B cell (primary cell): Measurements from ENCODE around the gene CDIPT. TPM values are rescaled to one million over a fixed set of nuclear protein-coding genes. Genes with fewer than 3 reads are reported as not detected.

Source experiments
- ATAC-seq: fragments of 200-7000 bp; cut with Tn5 transposase; one replicate; pipeline ENCODE4 v1.10.0; 2021; ENCODE audit warnings: low read depth, mild to moderate bottlenecking, moderate number of reproducible peaks, moderate library complexity
- CTCF ChIA-PET: fragments of 350-600 bp; sonication (Branson Sonifier 250); formaldehyde crosslinking; loops from one replicate; lab custom pipeline; 2021; ENCODE audit warnings: antibody characterized with exemption, inconsistent platforms; lab: Charles Lee
- POLR2A ChIA-PET: fragments of 350-600 bp; sonication (Branson Sonifier 250); formaldehyde crosslinking; loops from one replicate; lab custom pipeline; 2021; ENCODE audit warnings: antibody characterized with exemption; lab: Charles Lee
- DNase-seq: peaks from one replicate; pipeline ENCODE4 v3.0.0; 2013
- H2AFZ ChIP-seq: 2 replicates; pipeline ENCODE4 v1.6.1; 2012; ENCODE audit warnings: mild to moderate bottlenecking, low read depth, low read length; ENCODE audit not compliant: insufficient read depth, poor library complexity, severe bottlenecking
- H3K27ac ChIP-seq, 2 donors: 1 replicate in 1 of 2; 2 replicates in 1 of 2; pipeline ENCODE4 v1.5.1; 2012 to 2013; ENCODE audit warnings: low read length in 2 of 2, mild to moderate bottlenecking in 2 of 2, moderate library complexity in 1 of 2
- H3K27me3 ChIP-seq, 4 experiments: fragments of 200-600 bp in 1 of 4; sonication (generic) in 1 of 4; replicated peaks in 1 of 4; 1 replicate in 2 of 4; 2 replicates in 2 of 4; pipeline versions ENCODE4 v1.6.1 to v1.7.0; 2013 to 2016; ENCODE audit warnings: low read length in 3 of 4, mild to moderate bottlenecking in 2 of 4, mixed read lengths in 1 of 4, moderate library complexity in 1 of 4; ENCODE audit not compliant: insufficient read depth in 4 of 4, control insufficient read depth in 3 of 4; ENCODE audit errors: control extremely low read depth in 1 of 4
- H3K36me3 ChIP-seq, 2 experiments: replicated peaks in 1 of 2; 1 replicate in 1 of 2; 2 replicates in 1 of 2; pipeline versions ENCODE4 v1.6.1 to v1.7.1; 2013; ENCODE audit warnings: low read length in 1 of 2; ENCODE audit not compliant: insufficient read depth in 2 of 2, control insufficient read depth in 1 of 2; ENCODE audit errors: control extremely low read depth in 1 of 2, extremely low read depth in 1 of 2
- H3K4me1 ChIP-seq, 2 donors: fragments of 200-600 bp in 1 of 2; sonication (generic) in 1 of 2; 1 replicate in 1 of 2; 2 replicates in 1 of 2; pipeline versions ENCODE4 v1.5.1 to v1.6.1; 2013 to 2017; ENCODE audit warnings: low read length in 2 of 2; ENCODE audit not compliant: control insufficient read depth in 2 of 2, insufficient read depth in 2 of 2
- H3K4me2 ChIP-seq: replicated peaks from 2 replicates; pipeline ENCODE3; 2012; ENCODE audit warnings: mild to moderate bottlenecking, low read depth, low read length; ENCODE audit not compliant: poor library complexity, severe bottlenecking
- H3K4me3 ChIP-seq, 5 experiments: fragments of 200-600 bp in 1 of 5; sonication (generic) in 1 of 5; 1 replicate in 3 of 5; 2 replicates in 2 of 5; pipeline versions ENCODE4 v1.5.1 to v1.7.0; 2011 to 2016; ENCODE audit warnings: low read length in 4 of 5, mild to moderate bottlenecking in 4 of 5, low read depth in 2 of 5, control low read depth in 1 of 5, moderate library complexity in 1 of 5; ENCODE audit not compliant: insufficient read depth in 1 of 5; ENCODE audit errors: control extremely low read depth in 1 of 5, extremely low read depth in 1 of 5
- H3K79me2 ChIP-seq: fragments of 200-600 bp; sonication (generic); one replicate; pipeline ENCODE4 v1.6.0; 2016; ENCODE audit warnings: low read length; ENCODE audit not compliant: control insufficient read depth, insufficient read depth
- H3K9ac ChIP-seq: fragments of 200-600 bp; sonication (generic); 2 replicates; pipeline ENCODE4 v1.6.1; 2017; ENCODE audit warnings: mild to moderate bottlenecking, low read length, moderate library complexity
- H3K9me3 ChIP-seq, 3 donors: one replicate each; pipeline versions ENCODE4 v1.6.1 to v1.7.1; 2013; ENCODE audit warnings: low read length in 2 of 3; ENCODE audit not compliant: control insufficient read depth in 2 of 3, insufficient read depth in 1 of 3; ENCODE audit errors: control extremely low read depth in 1 of 3
- H4K20me1 ChIP-seq: 2 replicates; pipeline ENCODE4 v1.6.0; 2012; ENCODE audit warnings: mild to moderate bottlenecking, low read length; ENCODE audit not compliant: insufficient read depth, control insufficient read depth, poor library complexity, severe bottlenecking
- H3K27ac Mint-ChIP-seq: one replicate; pipeline ENCODE4 v1.8.0; 2021; ENCODE audit warnings: mixed read lengths
- H3K27me3 Mint-ChIP-seq: one replicate; pipeline ENCODE4 v1.8.0; 2021; ENCODE audit warnings: mixed read lengths
- H3K4me1 Mint-ChIP-seq: one replicate; pipeline ENCODE4 v1.8.0; 2021; ENCODE audit warnings: mixed read lengths
- H3K4me3 Mint-ChIP-seq: one replicate; pipeline ENCODE4 v1.8.0; 2021; ENCODE audit warnings: mixed read lengths
- H3K9me3 Mint-ChIP-seq: one replicate; pipeline ENCODE4 v1.8.0; 2022; ENCODE audit warnings: mixed read lengths; ENCODE audit not compliant: insufficient read depth
- EZH2 ChIP-seq: IDR thresholded peaks from 2 replicates; pipeline ENCODE4 v1.6.1; 2012; ENCODE audit warnings: borderline replicate concordance, low read depth, mild to moderate bottlenecking, moderate library complexity, low read length; ENCODE audit not compliant: insufficient read depth, poor library complexity, severe bottlenecking
- WGBS: methylation state at CpG from one replicate; pipeline ENCODE4 v1.1.5; 2013; ENCODE audit warnings: missing lambda C conversion rate; ENCODE audit not compliant: insufficient coverage; 5-methylcytosine and 5-hydroxymethylcytosine counted together
- intact Hi-C: fragments of 100-400 bp; cut with micrococcal nuclease; formaldehyde crosslinking; loops from one replicate; pipeline ENCODE4 v1.10.0; 2022
- polyA plus RNA-seq: library from polyadenylated mRNA; depleted of rRNA; stranded (reverse); fragments of >200 nt; gene quantifications from 2 replicates; pipeline ENCODE4 v1.2.3, GENCODE V29; 2012
- total RNA-seq, 2 donors: library from RNA; stranded (reverse); fragments of 120-200 nt in 1 of 2; gene quantifications; 1 replicate in 1 of 2; 2 replicates in 1 of 2; pipeline versions ENCODE4 v1.2.3 to v1.2.4, GENCODE V29; 2013 to 2022
- TF ChIP-seq, protein P1 (sequence below): fragments of 200-600 bp; IDR thresholded peaks from one replicate; pipeline ENCODE4 v1.8.0; 2022; ENCODE audit warnings: antibody characterized with exemption, mild to moderate bottlenecking

CDIPT gene
- total and polyA plus RNA-seq, 2 donors (not counting 1 experiment from before 2014, with no cell fraction given), result 51.2 to 63.3 TPM

- TF ChIP-seq EZH2, result no peak
- TF ChIP-seq, protein P1, sequence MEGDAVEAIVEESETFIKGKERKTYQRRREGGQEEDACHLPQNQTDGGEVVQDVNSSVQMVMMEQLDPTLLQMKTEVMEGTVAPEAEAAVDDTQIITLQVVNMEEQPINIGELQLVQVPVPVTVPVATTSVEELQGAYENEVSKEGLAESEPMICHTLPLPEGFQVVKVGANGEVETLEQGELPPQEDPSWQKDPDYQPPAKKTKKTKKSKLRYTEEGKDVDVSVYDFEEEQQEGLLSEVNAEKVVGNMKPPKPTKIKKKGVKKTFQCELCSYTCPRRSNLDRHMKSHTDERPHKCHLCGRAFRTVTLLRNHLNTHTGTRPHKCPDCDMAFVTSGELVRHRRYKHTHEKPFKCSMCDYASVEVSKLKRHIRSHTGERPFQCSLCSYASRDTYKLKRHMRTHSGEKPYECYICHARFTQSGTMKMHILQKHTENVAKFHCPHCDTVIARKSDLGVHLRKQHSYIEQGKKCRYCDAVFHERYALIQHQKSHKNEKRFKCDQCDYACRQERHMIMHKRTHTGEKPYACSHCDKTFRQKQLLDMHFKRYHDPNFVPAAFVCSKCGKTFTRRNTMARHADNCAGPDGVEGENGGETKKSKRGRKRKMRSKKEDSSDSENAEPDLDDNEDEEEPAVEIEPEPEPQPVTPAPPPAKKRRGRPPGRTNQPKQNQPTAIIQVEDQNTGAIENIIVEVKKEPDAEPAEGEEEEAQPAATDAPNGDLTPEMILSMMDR, result no peak
- H3K4me3 Mint-ChIP-seq, result peak within 1 kb of the TSS; percentile 88
- Histone ChIP-seq H4K20me1 (peaks cover 47% of the 10 kb centered on the region), H3K4me1 (peaks cover 58 to 66% of the 10 kb centered on the region in 2 donors), H2AFZ (peak within 1 kb of the TSS; percentile 67), H3K27me3 (peaks cover 0 to 13% (median 5%) of the 10 kb centered on the region in 4 experiments), H3K9ac (peak within 1 kb of the TSS; percentile 68), H3K4me3 (peak within 1 kb of the TSS; percentile 35 to 69 (median 51)), H3K79me2 (peaks cover 45% of the 10 kb centered on the region), H3K36me3 (peaks cover 2 to 18% of the 10 kb centered on the region in 2 experiments), H3K27ac (no peak within 1 kb of the TSS), H3K4me2 (peak within 1 kb of the TSS; percentile 99), H3K9me3 (peaks cover 0 to 5% (median 0%) of the 10 kb centered on the region in 3 donors)
- peak within 1 kb of the TSS; percentile 76 for H3K27ac Mint-ChIP-seq
- intact Hi-C loops, result loop anchor here (10.0 kb wide), 1 partner anchor 217 kb away; no protein-coding TSS in a partner anchor
- no peaks in the 10 kb centered on the region for H3K27me3 Mint-ChIP-seq
- ATAC-seq (no peak), DNase-seq (peak; percentile 58)
- 7% methylated on average over 61 of the region's 69 CpGs for WGBS
- H3K9me3 Mint-ChIP-seq, result no peaks in the 10 kb centered on the region
- ChIA-PET POLR2A (interaction anchor here (0.5 to 1.4 kb wide), 3 partner anchors 21 to 823 kb away, joined by 3 to 5 read pairs (median 3); partner anchors contain the start of gene KIF22), CTCF (interaction anchor here (1.0 to 1.5 kb wide), 3 partner anchors 8 to 37 kb away, joined by 3 to 4 read pairs (median 4); partner anchors contain the start of gene MVP)
- peaks cover 63% of the 10 kb centered on the region for H3K4me1 Mint-ChIP-seq
Measured at GRCh38 chr16:29811896-29812665, 50.9 kb downstream of the CDIPT start, which contains the start of gene PRRT2. PRRT2 (plus strand) TSS chr16:29812193; CDS start chr16:29813055, 862 bp downstream.
